DND-41 (cell line): ENCODE measurements around the gene PHF3.

Experiments
- ATAC-seq: fragments of 200-7000 bp; cut with Tn5 transposase; 3 replicates; pipeline ENCODE4 v1.9.1; 2021; ENCODE audit warnings: low read depth; ENCODE audit not compliant: insufficient read depth
- DNase-seq: peaks from one replicate; pipeline ENCODE4 v3.0.0-alpha.2; 2020
- H2AFZ ChIP-seq: 2 replicates; pipeline ENCODE4 v1.6.0; 2012; ENCODE audit warnings: low read depth, low read length
- H3K27ac ChIP-seq: 2 replicates; pipeline ENCODE4 v1.5.1; 2012; ENCODE audit warnings: low read length, inconsistent platforms
- H3K27me3 ChIP-seq: fragments of 200-600 bp; sonication (generic); 2 replicates; pipeline ENCODE4 v1.6.0; 2012; ENCODE audit warnings: low read length, mild to moderate bottlenecking, inconsistent platforms; ENCODE audit not compliant: insufficient read depth, poor library complexity
- H3K36me3 ChIP-seq: 2 replicates; pipeline ENCODE4 v1.5.1; 2012; ENCODE audit warnings: low read length, inconsistent platforms; ENCODE audit not compliant: insufficient read depth
- H3K4me1 ChIP-seq: 2 replicates; pipeline ENCODE4 v1.5.1; 2012; ENCODE audit warnings: mild to moderate bottlenecking, low read length; ENCODE audit not compliant: insufficient read depth
- H3K4me2 ChIP-seq: 2 replicates; pipeline ENCODE4 v1.6.0; 2012; ENCODE audit warnings: mild to moderate bottlenecking, moderate library complexity, low read length, inconsistent platforms; ENCODE audit not compliant: insufficient read depth
- H3K4me3 ChIP-seq, 2 experiments: fragments of 200-600 bp in 1 of 2; shearing (Covaris generic) in 1 of 2; 2 replicates each; pipeline ENCODE4 v1.5.1; 2012 to 2016; ENCODE audit warnings: inconsistent platforms in 2 of 2, low read length in 2 of 2, mild to moderate bottlenecking in 2 of 2, low read depth in 1 of 2, moderate library complexity in 1 of 2
- H3K79me2 ChIP-seq: 2 replicates; pipeline ENCODE4 v1.6.0; 2012; ENCODE audit warnings: low read length, inconsistent platforms; ENCODE audit not compliant: insufficient read depth
- H3K9ac ChIP-seq: 2 replicates; pipeline ENCODE4 v1.6.0; 2012; ENCODE audit warnings: low read depth, mild to moderate bottlenecking, inconsistent platforms, low read length, moderate library complexity
- H3K9me3 ChIP-seq: 2 replicates; pipeline ENCODE4 v1.5.1; 2012; ENCODE audit warnings: low read length, moderate library complexity, mild to moderate bottlenecking, inconsistent platforms; ENCODE audit not compliant: insufficient read depth, severe bottlenecking
- H4K20me1 ChIP-seq: 2 replicates; pipeline ENCODE4 v1.6.0; 2012; ENCODE audit warnings: low read length; ENCODE audit not compliant: insufficient read depth
- EZH2 ChIP-seq: IDR thresholded peaks from 3 replicates; pipeline ENCODE4 v1.6.1; 2012; ENCODE audit warnings: borderline replicate concordance, low read depth, mild to moderate bottlenecking, moderate library complexity, low read length, inconsistent platforms; ENCODE audit not compliant: severe bottlenecking
- TF ChIP-seq, protein P1 (sequence below): IDR thresholded peaks from 2 replicates; pipeline ENCODE4 v1.5.1; 2012; ENCODE audit warnings: borderline replicate concordance, low read length, moderate library complexity, mild to moderate bottlenecking; ENCODE audit not compliant: poor library complexity, severe bottlenecking; ENCODE audit errors: extremely low read depth

The PHF3 gene

DNA sequence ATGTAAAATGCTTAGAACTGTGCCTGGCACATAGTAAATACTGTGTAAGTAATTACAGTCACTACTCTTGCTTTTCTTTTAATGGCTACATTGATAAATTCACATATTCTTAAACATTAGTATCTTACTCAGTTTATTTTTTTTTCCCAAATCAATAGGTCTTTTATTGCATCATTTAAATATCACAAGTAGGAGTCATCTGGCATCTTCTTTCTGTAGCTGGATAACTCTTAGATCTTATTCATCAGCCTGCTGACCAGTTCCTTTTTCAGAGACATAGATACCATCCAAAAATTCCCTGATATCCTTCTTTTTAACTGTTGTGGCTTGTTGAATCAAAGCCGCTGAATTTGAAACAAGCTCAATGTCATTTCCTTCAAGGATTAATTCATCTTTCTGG, 20.0 kb upstream of the PHF3 start:
- Histone ChIP-seq H4K20me1 (no peaks in the 10 kb centered on the region), H3K9me3 (no peaks in the 10 kb centered on the region), H3K36me3 (no peaks in the 10 kb centered on the region), H3K27ac (no peak overlapping the region), H3K27me3 (peaks cover 4% of the 10 kb centered on the region), H2AFZ (no peak overlapping the region), H3K79me2 (no peaks in the 10 kb centered on the region), H3K9ac (no peak overlapping the region), H3K4me2 (no peak overlapping the region), H3K4me3 (no peak overlapping the region), H3K4me1 (no peaks in the 10 kb centered on the region)
- DNase-seq: no peak
- no peak for ATAC-seq
- TF ChIP-seq, protein P1, sequence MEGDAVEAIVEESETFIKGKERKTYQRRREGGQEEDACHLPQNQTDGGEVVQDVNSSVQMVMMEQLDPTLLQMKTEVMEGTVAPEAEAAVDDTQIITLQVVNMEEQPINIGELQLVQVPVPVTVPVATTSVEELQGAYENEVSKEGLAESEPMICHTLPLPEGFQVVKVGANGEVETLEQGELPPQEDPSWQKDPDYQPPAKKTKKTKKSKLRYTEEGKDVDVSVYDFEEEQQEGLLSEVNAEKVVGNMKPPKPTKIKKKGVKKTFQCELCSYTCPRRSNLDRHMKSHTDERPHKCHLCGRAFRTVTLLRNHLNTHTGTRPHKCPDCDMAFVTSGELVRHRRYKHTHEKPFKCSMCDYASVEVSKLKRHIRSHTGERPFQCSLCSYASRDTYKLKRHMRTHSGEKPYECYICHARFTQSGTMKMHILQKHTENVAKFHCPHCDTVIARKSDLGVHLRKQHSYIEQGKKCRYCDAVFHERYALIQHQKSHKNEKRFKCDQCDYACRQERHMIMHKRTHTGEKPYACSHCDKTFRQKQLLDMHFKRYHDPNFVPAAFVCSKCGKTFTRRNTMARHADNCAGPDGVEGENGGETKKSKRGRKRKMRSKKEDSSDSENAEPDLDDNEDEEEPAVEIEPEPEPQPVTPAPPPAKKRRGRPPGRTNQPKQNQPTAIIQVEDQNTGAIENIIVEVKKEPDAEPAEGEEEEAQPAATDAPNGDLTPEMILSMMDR: no peak
- no peak for TF ChIP-seq EZH2

DNA sequence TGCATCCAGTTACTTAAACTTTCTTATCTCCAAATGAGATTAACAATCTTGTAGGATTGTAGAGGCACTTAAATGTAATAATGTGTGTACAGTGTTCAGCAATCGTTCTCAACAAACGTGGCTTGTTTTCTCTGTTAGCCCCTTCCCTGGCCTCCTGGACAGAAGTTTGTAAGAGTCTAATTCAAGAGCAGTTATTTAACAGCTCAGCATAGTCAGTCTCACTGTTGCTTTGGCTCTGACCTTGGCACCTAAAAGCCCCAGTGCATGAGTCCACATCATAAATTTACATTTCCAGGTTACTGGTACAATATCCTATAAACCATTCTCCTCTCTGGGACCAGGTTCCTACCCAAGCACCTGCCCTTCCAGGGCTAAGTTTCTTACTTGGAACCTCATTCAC, 11.5 kb upstream of the PHF3 start:
- no peak overlapping the region for H3K4me3 ChIP-seq
- H3K4me2 ChIP-seq: no peak overlapping the region
- H3K9me3 ChIP-seq: no peaks in the 10 kb centered on the region
- H3K4me1 ChIP-seq: no peaks in the 10 kb centered on the region
- peaks cover 3% of the 10 kb centered on the region for H3K27me3 ChIP-seq
- H3K27ac ChIP-seq: no peak overlapping the region
- no peak overlapping the region for H3K9ac ChIP-seq
- no peaks in the 10 kb centered on the region for H4K20me1 ChIP-seq
- ATAC-seq (no peak), DNase-seq (no peak)
- TF ChIP-seq EZH2: no peak
- TF ChIP-seq, protein P1: no peak
- H2AFZ ChIP-seq: no peak overlapping the region
- H3K79me2 ChIP-seq: no peaks in the 10 kb centered on the region
- H3K36me3 ChIP-seq: no peaks in the 10 kb centered on the region

DNA sequence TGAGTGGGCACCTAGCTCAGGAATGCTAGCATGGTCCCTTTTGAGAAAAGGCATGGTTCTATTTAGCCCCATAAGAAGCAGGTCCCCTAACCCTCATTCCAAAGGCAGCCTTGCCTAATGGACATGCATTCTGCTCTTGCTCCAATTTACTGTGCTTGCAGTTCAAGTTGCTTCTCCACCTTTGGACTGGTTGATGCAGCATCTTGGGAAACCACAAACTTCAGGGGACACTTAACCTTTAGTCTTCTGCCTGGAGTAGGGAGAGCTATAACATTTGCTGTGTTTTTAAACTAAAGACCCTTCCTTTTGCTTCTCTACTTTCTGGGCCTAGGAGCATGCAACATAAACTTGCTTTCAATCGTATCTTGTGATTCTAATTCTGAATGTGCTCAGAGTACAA, 5.1 kb upstream of the PHF3 start:
- H4K20me1 ChIP-seq: no peaks in the 10 kb centered on the region
- no peak overlapping the region for H3K27ac ChIP-seq
- H2AFZ ChIP-seq: no peak overlapping the region
- DNase-seq: no peak
- no peak overlapping the region for H3K9ac ChIP-seq
- H3K9me3 ChIP-seq: no peaks in the 10 kb centered on the region
- H3K4me1 ChIP-seq: peaks cover 12% of the 10 kb centered on the region
- ATAC-seq: no peak
- TF ChIP-seq EZH2: no peak
- TF ChIP-seq, protein P1: no peak
- H3K4me2 ChIP-seq: no peak overlapping the region
- no peaks in the 10 kb centered on the region for H3K36me3 ChIP-seq
- no peaks in the 10 kb centered on the region for H3K27me3 ChIP-seq
- no peaks in the 10 kb centered on the region for H3K79me2 ChIP-seq
- H3K4me3 ChIP-seq: no peak overlapping the region

DNA sequence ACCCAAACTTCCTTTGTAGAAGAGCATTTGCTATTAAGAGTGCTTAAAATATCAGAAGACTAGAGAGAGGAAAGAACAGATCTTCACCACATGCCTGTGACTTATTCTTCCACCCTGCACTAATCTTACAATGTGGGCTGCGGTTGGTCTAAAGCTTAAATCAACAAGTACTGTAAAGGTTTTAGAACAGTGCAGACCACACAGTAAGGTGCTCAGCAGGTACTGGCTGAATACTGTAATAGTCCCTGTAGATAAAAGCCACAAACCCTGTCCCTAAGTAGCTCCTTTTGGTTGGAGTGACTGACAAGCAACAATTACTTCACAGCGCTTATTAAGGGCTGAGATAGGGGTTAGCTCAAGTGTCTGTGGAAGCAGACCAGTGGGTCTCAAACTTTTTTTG, 972 bp upstream of the PHF3 start:
- Histone ChIP-seq H3K4me2 (peak overlapping the region; percentile 89), H3K4me3 (peak overlapping the region in 1 of 2 experiments; percentile 94; a peak in 2 of 4 replicates), H2AFZ (peak overlapping the region; percentile 98), H3K9ac (peak overlapping the region; percentile 98; the same call in 1 of the 2 replicates), H3K79me2 (peaks cover 40% of the 10 kb centered on the region), H3K9me3 (no peaks in the 10 kb centered on the region), H3K4me1 (peaks cover 38% of the 10 kb centered on the region), H3K36me3 (no peaks in the 10 kb centered on the region; the same call in 1 of the 2 replicates), H3K27ac (no peak overlapping the region), H4K20me1 (peaks cover 29% of the 10 kb centered on the region; the same call in 1 of the 2 replicates), H3K27me3 (no peaks in the 10 kb centered on the region)
- no peak for DNase-seq
- no peak for ATAC-seq
- TF ChIP-seq, protein P1: no peak
- TF ChIP-seq EZH2: no peak
